ENCODE measurements around the gene SLC34A2. TPM values are rescaled to one million over a fixed set of nuclear protein-coding genes. Genes with fewer than 3 reads are reported as not detected.

SLC34A2 gene, protein sequence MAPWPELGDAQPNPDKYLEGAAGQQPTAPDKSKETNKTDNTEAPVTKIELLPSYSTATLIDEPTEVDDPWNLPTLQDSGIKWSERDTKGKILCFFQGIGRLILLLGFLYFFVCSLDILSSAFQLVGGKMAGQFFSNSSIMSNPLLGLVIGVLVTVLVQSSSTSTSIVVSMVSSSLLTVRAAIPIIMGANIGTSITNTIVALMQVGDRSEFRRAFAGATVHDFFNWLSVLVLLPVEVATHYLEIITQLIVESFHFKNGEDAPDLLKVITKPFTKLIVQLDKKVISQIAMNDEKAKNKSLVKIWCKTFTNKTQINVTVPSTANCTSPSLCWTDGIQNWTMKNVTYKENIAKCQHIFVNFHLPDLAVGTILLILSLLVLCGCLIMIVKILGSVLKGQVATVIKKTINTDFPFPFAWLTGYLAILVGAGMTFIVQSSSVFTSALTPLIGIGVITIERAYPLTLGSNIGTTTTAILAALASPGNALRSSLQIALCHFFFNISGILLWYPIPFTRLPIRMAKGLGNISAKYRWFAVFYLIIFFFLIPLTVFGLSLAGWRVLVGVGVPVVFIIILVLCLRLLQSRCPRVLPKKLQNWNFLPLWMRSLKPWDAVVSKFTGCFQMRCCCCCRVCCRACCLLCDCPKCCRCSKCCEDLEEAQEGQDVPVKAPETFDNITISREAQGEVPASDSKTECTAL
- total RNA-seq (2022; extraction: Qiagen RNA extraction; ENCODE audit: low read depth) = 0.19 TPM in 1 of 5 replicates, not detected in the others

GRCh38 chr4:25654971-25655963 is at the start of gene SLC34A2:
TSS of gene SLC34A2 (plus strand) at chr4:25655851. CDS start at chr4:25662501, 6,650 bp downstream.

Other genes starting within 250 kb of the SLC34A2 start
- 21.6 to 27.2 TPM (median 23.6 TPM) in 5 replicates for gene SEL1L3, start 207.1 kb downstream of the SLC34A2 start, total RNA-seq (2022; extraction: Qiagen RNA extraction; ENCODE audit: low read depth)